Ramos (cell line): ENCODE measurements around the gene MGAT5B.

Source experiments
- in situ Hi-C: fragments of 300-500 bp; cut with MboI; formaldehyde crosslinking; loops from one replicate; pipeline ENCODE4 v1.14.3; 2022; ENCODE audit warnings: low sequenced_read_pairs; ENCODE audit not compliant: unreplicated experiment

The MGAT5B gene

DNA sequence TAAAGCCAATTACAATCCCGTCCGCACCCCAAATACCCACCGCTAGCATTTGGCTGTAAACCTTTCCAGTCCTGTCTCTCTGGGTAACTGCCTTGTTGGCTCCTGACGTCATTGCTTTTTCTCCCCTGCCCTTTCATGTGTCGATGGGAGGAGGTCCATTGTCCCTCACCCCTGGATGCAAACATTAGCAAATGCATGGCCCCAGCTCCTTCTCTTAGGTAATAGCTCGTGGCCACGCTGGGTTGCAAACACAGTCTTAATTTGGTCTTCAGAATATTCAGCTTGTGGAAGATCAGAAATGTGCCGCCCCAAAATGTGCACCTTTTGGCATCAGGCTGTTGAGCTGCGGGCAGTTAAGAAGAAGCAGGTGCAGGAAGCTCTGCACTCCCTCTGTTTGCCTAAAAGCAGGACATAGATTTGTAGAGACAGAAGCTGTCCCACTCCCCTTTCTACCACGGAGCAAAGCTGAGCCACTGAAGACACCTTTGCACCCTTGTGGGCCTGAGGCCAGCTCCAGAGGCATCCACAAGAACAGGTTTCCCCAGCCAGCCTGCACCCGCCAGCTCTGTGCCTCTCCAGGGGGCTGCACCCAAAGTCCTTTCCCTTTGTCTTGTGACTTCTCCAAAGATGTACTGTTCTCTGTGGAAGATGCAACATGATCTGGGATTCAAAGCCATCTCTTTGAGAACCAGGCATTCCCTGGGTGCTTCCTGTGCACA is 127.3 kb downstream of the MGAT5B start:
- in situ Hi-C loops = no loop called here

- in situ Hi-C loops = no loop called here
These were observed 128.8 kb downstream of the MGAT5B start for GRCh38 chr17:76996741-76997694.

- in situ Hi-C loops = no loop called here
These were observed 129.9 kb downstream of the MGAT5B start for GRCh38 chr17:76997981-76998531.

DNA sequence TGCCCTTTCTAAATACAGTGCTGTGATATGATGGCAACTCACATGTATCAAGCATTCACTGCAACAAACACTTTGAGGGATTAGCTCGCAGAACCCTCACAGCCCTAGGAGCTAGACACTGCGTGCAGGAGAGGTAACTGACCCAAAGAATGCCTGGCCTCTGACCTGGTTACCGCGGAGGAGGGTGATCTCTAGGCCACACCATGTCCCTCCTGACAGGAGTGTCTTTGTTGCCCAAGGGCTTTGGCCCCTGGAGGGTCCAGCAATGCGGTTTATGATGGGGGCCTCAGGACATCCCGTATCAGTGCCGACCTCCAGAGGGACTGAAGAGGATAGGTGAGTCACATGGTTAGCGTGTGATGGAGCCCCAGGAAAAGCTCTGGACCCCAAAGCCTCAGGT is 130.6 kb downstream of the MGAT5B start:
- in situ Hi-C loops = no loop called here
